IMR-90 (cell line): ENCODE measurements around the gene ING2. TPM values are rescaled to one million over a fixed set of nuclear protein-coding genes. Genes with fewer than 3 reads are reported as not detected.

ENCODE experiments used
- CEBPB ChIP-seq: IDR thresholded peaks from 2 replicates; pipeline ENCODE4 v1.6.1; 2012; ENCODE audit warnings: low read depth, low read length, improper control_type of control experiment
- MAFK ChIP-seq: IDR thresholded peaks from 2 replicates; pipeline ENCODE4 v1.6.1; 2012; ENCODE audit warnings: low read depth, low read length, improper control_type of control experiment
- MXI1 ChIP-seq: IDR thresholded peaks from 2 replicates; pipeline ENCODE4 v1.6.1; 2012; ENCODE audit warnings: low read depth, mild to moderate bottlenecking, low read length, moderate library complexity, borderline replicate concordance
- polyA plus RNA-seq, 3 experiments: library from polyadenylated mRNA; depleted of rRNA; stranded (reverse); fragments of >200 nt; gene quantifications; 2 replicates each; pipeline ENCODE4 v1.2.3, GENCODE V29; 2012; ENCODE audit warnings: low replicate concordance in 1 of 3
- total RNA-seq: library from RNA; depleted of rRNA; stranded (reverse); fragments of >200 nt; gene quantifications from 2 replicates; pipeline ENCODE4 v1.2.3, GENCODE V29; 2012
- TF ChIP-seq, protein P1 (sequence below): fragments of 150-350 bp; IDR thresholded peaks from 2 replicates; pipeline ENCODE4 v1.6.1; 2017; ENCODE audit warnings: mild to moderate bottlenecking, antibody characterized with exemption, low read length, low read depth

ING2 gene
- total and polyA plus RNA-seq, 2 of the 4 experiments (the other 2 are of a cell fraction) = 2.5 to 9.5 TPM

GRCh38 chr4:183504064-183504929 is 561 bp upstream of the ING2 start (continued):
- TF ChIP-seq, protein P1, sequence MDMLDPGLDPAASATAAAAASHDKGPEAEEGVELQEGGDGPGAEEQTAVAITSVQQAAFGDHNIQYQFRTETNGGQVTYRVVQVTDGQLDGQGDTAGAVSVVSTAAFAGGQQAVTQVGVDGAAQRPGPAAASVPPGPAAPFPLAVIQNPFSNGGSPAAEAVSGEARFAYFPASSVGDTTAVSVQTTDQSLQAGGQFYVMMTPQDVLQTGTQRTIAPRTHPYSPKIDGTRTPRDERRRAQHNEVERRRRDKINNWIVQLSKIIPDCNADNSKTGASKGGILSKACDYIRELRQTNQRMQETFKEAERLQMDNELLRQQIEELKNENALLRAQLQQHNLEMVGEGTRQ = no peak
- TF ChIP-seq MAFK = no peak
- TF ChIP-seq CEBPB = no peak
- peak; percentile 66; the same call in 1 of the 2 replicates for TF ChIP-seq MXI1
